Measurements from ENCODE around the gene CHKA.

GRCh38 chr11:68116126-68116525 lies 5.1 kb downstream of the CHKA start:
- TF ChIP-seq CTCF (IDR thresholded peaks at IDR 0.05) (no peak), POLR2A (IDR thresholded peaks at IDR 0.05) (no peak)

Measured in vagina (tissue), 2 donors.